Left kidney (tissue), 2 donors: ENCODE results near the gene CBX1. TPM values are rescaled to one million over a fixed set of nuclear protein-coding genes. Genes with fewer than 3 reads are reported as not detected.

Experiments used
- DNase-seq: peaks from one replicate; pipeline ENCODE4 v3.0.0-alpha.2; 2013
- polyA plus RNA-seq: library from polyadenylated mRNA; unstranded; fragments of 120-200 nt; gene quantifications from one replicate; pipeline ENCODE4 v1.2.1, GENCODE V29; 2013; ENCODE audit not compliant: insufficient read length

CBX1 gene
- polyA plus RNA-seq, 1 donor, result 202 TPM

DNA sequence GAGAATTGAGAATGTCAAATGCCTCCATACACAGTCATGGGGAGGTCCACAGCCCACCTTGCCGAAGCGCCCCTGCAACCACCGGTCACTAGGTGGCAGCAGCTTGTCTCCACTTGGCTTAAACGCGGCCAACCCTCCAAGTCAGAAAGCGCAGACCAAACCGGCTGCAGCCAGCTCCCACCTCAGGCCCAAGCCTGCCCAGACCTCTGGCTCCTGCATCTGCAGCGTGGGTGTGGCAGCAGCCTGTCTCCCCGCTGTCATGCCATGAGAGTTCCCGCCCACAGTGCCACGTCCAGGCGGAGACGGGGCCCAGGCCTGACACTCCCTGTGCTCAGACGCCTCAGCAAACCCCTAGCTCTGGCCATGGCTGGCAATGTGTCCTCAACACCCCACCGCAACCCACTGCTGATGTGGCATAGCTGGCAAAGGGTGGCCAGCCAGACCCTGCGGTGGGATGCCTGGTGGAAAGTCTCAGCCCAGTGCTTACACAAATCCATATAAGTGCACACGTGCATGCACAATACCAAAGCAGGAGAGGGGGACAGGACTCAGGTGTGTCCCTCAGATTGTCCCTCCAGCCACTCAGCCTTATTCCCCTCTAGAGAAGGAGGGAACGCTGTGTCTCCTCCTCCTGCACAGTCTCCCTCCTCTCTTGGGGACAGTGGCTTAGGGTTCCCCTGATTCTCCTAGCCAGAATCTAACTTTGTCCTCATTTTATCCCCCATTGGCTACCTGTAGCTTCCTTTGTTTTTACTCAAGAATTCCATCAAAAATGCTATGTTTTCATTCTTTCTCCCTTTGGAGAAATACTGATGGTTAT, 74.6 kb downstream of the CBX1 start:
- peak; percentile 93 for DNase-seq

DNA sequence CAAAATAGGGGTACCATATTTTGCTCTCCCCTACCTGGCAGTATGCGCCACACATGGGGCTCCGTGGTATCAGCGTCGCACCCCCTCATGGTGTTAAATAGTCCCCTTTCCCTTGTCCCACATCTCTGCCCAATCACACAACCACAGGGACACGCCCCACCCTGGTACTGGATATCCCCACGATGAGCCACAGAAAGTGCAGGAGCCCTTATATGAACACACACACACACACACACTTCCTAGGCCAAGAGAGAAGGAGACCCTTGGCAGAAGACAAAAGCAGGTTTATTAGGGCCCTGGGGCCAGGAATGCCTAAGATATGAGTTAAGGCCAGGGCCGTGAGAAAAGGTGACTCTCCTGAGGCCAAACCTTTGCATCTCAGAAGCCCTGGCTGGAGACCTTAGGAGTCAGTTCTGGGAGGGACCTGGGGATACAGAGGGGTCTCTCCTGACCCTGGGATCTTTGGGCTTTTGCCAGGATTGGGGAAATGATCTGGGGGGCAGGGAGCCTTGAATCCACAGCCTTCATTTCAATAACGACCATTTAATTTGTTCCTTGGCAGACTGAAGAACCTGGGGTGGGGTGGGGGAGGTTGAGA, 75.3 kb downstream of the CBX1 start:
- DNase-seq, result no peak

DNA sequence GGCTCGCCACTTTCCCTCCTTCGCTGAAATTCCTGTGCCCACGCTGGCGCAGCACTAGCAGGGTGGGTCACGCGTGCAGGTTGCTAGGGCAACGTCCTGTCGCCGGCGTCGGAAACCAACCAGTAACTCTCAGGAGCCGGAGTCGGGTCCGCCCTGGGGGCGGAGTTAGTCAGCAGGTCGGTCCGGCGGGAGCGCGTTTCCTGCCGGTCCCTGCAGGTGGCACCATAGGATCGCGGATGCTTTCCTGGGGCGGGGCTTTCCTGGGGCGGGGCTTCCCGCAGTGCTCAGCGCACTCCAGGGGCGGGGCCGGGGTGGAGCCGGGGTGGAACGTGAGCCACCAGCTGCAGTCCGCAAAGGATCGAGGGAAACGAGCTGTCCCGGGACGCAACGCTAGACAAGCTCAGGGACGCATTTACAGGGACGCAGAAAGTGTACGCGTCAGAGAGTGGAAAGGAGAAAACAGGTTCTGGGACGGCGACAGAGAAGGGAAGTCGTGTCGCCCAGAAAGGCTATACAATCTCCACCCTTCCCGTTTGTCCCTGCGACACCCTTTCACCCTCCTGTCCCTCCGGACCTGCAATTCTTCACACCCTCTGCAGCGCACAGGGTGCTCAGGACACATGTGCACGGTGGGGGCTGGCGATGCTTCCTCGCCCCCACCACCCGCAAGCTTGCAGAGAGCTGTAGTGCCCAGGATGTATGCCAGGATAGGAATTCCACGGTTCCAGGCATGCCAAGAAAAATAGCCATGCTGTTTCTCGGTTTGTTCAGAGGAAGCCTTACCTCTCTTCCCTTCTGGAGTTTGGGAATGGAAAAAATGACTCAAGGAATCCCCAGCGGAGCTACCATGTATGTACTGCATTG, 76.0 kb downstream of the CBX1 start:
- peak; percentile 94 for DNase-seq

DNA sequence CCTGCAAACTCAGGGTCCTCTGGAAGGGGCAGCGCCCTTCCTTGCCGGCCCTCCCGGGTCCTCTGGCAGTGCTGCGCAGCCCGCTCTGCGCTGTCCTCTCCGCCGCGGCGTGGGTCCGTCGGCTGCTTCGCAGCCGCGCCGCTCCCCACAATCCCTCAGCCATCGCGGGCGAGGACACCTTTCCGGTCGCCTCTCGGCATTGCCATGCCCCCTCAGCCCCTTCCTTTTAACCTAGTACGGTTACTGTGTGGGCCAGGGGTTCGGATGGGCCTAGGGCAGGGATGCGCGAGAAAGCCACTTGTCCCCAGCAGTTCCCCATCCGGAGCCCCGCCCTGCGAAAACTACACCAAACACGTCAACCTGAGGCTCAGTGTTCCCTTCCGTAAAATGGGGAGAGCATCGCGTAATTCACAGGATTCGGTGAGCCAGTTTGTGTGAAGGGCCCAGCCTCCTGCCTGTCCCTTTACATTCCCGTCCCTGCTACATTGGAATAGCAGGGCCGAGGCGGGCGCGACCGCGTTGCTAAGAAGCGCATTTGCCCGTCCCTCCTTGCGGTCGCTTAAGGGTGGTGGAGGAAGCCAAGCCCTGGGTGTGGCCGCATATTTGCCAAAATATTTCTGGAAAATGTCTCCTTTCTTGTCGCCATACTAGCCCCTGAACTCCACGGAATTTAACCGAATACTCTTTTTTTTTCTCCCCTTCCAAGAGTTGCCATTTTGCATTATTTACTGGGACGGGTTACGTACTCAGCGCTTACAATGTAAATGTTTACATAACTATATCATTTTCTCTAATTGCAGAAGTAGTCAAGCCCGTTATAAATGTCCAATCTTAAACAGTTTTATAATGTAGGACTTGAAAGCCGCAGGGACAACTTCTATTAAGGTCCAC, 76.9 kb downstream of the CBX1 start:
- DNase-seq, result no peak

DNA sequence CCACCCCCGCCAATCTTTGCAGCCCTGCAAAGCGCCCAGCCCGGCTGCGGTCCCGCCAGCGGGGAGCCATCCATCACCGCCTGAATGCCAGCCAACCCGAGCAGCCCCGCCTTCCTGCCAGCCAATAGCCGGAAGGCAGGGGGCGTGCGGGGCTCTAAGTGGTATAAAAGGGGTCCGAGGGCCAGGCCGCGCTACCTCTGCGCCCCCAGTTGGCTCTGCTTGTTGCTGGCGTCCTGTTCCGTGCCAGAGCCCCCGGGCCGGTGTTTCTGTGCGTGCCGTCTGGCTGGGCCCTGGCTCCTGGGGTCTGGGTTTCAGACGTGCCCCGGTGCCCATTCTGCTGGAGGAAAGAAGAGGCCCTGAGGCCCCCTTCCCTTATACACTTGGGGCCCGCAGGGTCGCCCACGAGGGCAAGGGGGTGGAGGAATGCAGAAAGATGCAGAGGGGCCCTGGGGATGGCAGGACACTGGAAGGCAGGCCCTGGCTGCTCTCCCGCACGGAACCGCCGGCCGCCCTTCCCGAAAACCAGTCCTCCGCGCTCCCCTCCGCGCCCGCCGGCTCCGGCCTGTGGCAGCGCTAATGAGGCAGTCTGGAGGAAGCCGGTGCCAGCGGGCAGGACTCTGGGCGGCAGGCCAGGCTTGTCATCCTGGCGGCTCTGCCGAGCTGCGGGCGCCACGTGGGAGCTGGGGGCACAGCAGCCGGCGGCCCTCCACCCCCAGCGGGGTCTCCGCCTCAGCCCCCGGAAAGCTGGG, 77.7 kb downstream of the CBX1 start:
- DNase-seq, result peak; percentile 59

DNA sequence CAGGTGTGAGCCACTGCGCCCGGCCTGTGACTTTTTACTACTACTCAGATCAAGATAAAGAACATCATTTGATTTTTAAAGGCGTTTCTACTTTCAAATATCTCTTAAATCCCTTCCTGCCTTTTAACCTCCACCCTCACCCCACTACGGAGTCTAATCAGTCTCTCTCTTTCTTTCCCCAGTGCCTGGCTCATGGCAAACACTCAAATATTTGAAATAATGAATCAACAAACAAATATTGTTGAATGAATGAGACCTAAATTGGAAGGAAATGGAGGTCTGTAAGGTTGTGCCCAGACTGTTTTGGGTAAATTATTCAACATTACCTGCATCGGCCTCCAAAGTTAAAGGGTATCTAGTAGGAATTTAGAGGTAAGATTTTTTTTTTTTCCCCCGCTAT, 78.4 kb downstream of the CBX1 start:
- no peak for DNase-seq

DNA sequence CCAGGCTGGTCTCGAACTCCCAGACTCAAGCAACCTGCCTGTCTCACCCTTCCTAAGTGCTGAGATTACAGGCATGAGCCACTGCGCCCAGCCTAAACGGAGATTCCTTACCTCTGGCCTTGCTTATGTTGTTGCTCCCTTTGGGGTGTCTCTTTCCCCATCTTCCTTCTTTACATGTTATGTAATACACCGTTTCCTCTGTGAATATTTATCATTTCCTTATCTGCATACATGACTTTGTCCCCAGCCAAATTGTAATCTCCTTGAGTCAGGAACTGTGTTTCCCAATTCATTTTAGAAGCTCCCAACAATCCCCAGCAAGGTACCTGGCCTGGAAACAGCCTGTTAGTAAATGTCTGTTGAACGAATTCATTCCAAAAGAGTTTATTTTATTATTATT, 79.3 kb downstream of the CBX1 start:
- no peak for DNase-seq

Other genes starting within 250 kb of the CBX1 start
- 26.1 TPM for gene SP2, start 205.2 kb downstream of the CBX1 start, polyA plus RNA-seq
- 21.4 TPM for gene PNPO, start 159.9 kb downstream of the CBX1 start, polyA plus RNA-seq
- gene PRR15L, start 143.6 kb downstream of the CBX1 start, polyA plus RNA-seq, result 17.7 TPM
- 186 TPM for gene CDK5RAP3, start 130.4 kb downstream of the CBX1 start, polyA plus RNA-seq
- gene COPZ2, start 63.7 kb downstream of the CBX1 start, polyA plus RNA-seq, result 15.3 TPM
- 218 TPM for gene NFE2L1, start 53.1 kb downstream of the CBX1 start, polyA plus RNA-seq
- gene SNX11, start 6.3 kb upstream of the CBX1 start, polyA plus RNA-seq, result 22.1 TPM